Common myeloid progenitor, CD34-positive (primary cell): Measurements from ENCODE around the gene PROZ.
A peak's percentile ranks its signal among the peaks of the same experiment; 100 is the strongest.

ENCODE experiments used
- CTCF ChIA-PET: fragments of 350-600 bp; sonication (Branson Sonifier 250); formaldehyde crosslinking; loops from one replicate; lab custom pipeline; 2021; ENCODE audit warnings: antibody characterized with exemption; lab: Charles Lee
- POLR2A ChIA-PET: fragments of 350-600 bp; sonication (Branson Sonifier 250); formaldehyde crosslinking; loops from one replicate; lab custom pipeline; 2021; ENCODE audit warnings: antibody characterized with exemption; lab: Charles Lee
- DNase-seq, 3 donors: peaks; one replicate each; pipeline versions ENCODE4 v3.0.0 to v3.0.0-alpha.2; 2013
- H3K27ac ChIP-seq, 2 experiments: 1 replicate in 1 of 2; 2 replicates in 1 of 2; pipeline ENCODE4 v1.7.0; 2013; ENCODE audit warnings: inconsistent platforms in 2 of 2, low read length in 2 of 2, mild to moderate bottlenecking in 2 of 2, low read depth in 1 of 2, moderate library complexity in 1 of 2; ENCODE audit not compliant: severe bottlenecking in 2 of 2, insufficient read depth in 1 of 2, poor library complexity in 1 of 2
- H3K27me3 ChIP-seq, 5 experiments: replicated peaks in 2 of 5; 1 replicate in 3 of 5; 2 replicates in 2 of 5; pipeline versions ENCODE4 v1.6.1 to v1.7.0; 2013; ENCODE audit warnings: low read length in 4 of 5, mild to moderate bottlenecking in 2 of 5, moderate library complexity in 2 of 5, inconsistent platforms in 1 of 5; ENCODE audit not compliant: insufficient read depth in 5 of 5, control insufficient read depth in 4 of 5
- H3K36me3 ChIP-seq, 4 experiments: 1 replicate in 2 of 4; 2 replicates in 2 of 4; pipeline versions ENCODE4 v1.6.1 to v1.7.0; 2013; ENCODE audit warnings: low read length in 3 of 4, control low read depth in 1 of 4, mild to moderate bottlenecking in 1 of 4; ENCODE audit not compliant: control insufficient read depth in 4 of 4, insufficient read depth in 4 of 4
- H3K4me1 ChIP-seq, 4 experiments: 1 replicate in 3 of 4; 2 replicates in 1 of 4; pipeline versions ENCODE4 v1.6.1 to v1.7.1; 2013; ENCODE audit warnings: low read length in 3 of 4, mild to moderate bottlenecking in 3 of 4, control low read depth in 1 of 4, inconsistent platforms in 1 of 4, moderate library complexity in 1 of 4; ENCODE audit not compliant: control insufficient read depth in 4 of 4, insufficient read depth in 4 of 4; ENCODE audit errors: control extremely low read depth in 1 of 4
- H3K4me3 ChIP-seq, 7 experiments: 1 replicate in 4 of 7; 2 replicates in 3 of 7; pipeline versions ENCODE4 v1.5.1 to v1.7.0; 2013; ENCODE audit warnings: mild to moderate bottlenecking in 7 of 7, low read length in 6 of 7, moderate library complexity in 6 of 7, inconsistent platforms in 2 of 7, low read depth in 2 of 7, control low read depth in 1 of 7; ENCODE audit not compliant: insufficient read depth in 4 of 7, control insufficient read depth in 1 of 7; ENCODE audit errors: extremely low read depth in 1 of 7
- H3K9me3 ChIP-seq, 5 experiments: 1 replicate in 4 of 5; 2 replicates in 1 of 5; pipeline versions ENCODE4 v1.6.1 to v1.7.1; 2013; ENCODE audit warnings: low read length in 4 of 5, mild to moderate bottlenecking in 2 of 5, inconsistent platforms in 1 of 5, low read depth in 1 of 5, moderate library complexity in 1 of 5; ENCODE audit not compliant: control insufficient read depth in 4 of 5, insufficient read depth in 2 of 5; ENCODE audit errors: control extremely low read depth in 1 of 5
- WGBS: methylation state at CpG from one replicate; pipeline ENCODE4 v1.1.5; 2013; ENCODE audit not compliant: insufficient coverage; 5-methylcytosine and 5-hydroxymethylcytosine counted together

Gene PROZ

DNA sequence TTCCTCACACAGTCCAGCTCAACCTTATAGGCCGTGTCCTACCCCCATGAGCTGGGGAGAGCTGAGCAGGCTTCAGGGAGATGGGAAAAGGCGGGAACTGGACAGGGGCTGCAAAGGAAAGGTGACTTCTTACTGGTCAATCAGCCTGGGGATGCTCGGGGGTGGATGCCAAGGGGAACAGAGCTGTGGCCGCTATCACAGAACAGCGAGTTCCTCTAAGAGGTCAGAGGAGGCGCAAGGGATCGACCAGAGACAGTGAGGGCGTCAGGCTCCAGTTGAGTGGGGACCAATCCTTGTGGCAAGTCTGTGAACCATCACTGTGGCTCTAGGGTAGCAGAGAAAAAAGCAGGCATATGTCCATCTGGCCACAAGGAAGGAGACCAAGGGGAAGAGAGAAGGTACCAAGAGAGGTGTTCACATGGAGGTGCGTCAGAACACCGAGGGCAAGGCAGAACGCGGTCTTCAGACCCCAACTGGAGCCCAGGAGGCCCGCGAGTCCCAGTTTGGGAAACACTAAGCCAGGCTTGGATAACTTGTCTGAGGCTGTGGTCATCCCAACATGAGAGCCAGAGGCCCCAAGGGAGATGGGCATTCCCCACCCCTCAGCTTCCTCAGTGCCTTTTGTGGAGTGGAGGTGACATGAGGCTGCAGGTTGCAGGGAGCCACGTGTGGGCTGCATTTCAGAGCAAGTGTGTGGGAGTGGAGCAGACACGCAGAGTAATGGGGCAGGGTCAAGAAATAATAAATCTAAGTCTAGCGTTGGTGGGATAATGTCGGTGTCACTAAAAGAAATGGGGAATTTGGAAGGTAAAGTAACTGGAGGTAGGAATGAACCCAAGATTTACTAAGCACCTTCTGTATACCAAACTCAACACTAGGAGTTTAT lies 31.9 kb upstream of the PROZ start:
- H3K27ac ChIP-seq, result no peak overlapping the region
- peaks cover 0 to 35% (median 11%) of the 10 kb centered on the region in 5 experiments for H3K27me3 ChIP-seq
- WGBS, result 93% methylated on average over 15 of the region's 18 CpGs
- no peak overlapping the region for H3K4me3 ChIP-seq
- peaks cover 0 to 9% (median 4%) of the 10 kb centered on the region in 4 experiments for H3K4me1 ChIP-seq
- POLR2A ChIA-PET, result no interaction called here
- no peaks in the 10 kb centered on the region for H3K36me3 ChIP-seq
- CTCF ChIA-PET, result interaction anchor here (0.9 kb wide), 1 partner anchor 10 kb away, joined by 4 read pairs; no protein-coding TSS in a partner anchor
- peaks cover 0 to 4% (median 0%) of the 10 kb centered on the region in 5 experiments for H3K9me3 ChIP-seq
- DNase-seq, result no peak

DNA sequence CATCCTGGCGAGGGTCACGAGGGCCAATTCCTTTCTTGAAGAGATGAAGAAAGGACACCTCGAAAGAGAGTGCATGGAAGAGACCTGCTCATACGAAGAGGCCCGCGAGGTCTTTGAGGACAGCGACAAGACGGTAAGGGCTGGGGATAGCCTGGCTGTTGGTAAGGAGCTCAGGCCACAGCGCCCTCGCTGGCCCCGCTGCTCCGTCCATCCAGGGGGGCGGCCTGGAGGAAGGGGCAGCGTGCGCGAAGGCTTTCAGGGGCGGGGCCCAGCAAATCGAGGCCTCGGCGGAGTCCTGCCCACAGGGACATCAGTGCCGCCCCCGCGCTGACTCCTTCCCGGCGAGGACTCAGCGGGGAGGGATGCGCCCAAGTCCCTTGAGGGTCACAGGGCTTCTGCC lies 29.0 kb upstream of the PROZ start:
- ChIA-PET CTCF (no interaction called here), POLR2A (no interaction called here)
- Histone ChIP-seq H3K27me3 (peaks cover 2 to 44% (median 11%) of the 10 kb centered on the region in 5 experiments), H3K4me1 (peaks cover 0 to 9% (median 4%) of the 10 kb centered on the region in 4 experiments), H3K4me3 (peak overlapping the region in 4 of 7 experiments; percentile 46 to 62 (median 56)), H3K9me3 (peaks cover 0 to 7% (median 0%) of the 10 kb centered on the region in 5 experiments), H3K27ac (no peak overlapping the region), H3K36me3 (no peaks in the 10 kb centered on the region)
- DNase-seq, result no peak
- WGBS, result 67% methylated on average over 15 of the region's 27 CpGs

DNA sequence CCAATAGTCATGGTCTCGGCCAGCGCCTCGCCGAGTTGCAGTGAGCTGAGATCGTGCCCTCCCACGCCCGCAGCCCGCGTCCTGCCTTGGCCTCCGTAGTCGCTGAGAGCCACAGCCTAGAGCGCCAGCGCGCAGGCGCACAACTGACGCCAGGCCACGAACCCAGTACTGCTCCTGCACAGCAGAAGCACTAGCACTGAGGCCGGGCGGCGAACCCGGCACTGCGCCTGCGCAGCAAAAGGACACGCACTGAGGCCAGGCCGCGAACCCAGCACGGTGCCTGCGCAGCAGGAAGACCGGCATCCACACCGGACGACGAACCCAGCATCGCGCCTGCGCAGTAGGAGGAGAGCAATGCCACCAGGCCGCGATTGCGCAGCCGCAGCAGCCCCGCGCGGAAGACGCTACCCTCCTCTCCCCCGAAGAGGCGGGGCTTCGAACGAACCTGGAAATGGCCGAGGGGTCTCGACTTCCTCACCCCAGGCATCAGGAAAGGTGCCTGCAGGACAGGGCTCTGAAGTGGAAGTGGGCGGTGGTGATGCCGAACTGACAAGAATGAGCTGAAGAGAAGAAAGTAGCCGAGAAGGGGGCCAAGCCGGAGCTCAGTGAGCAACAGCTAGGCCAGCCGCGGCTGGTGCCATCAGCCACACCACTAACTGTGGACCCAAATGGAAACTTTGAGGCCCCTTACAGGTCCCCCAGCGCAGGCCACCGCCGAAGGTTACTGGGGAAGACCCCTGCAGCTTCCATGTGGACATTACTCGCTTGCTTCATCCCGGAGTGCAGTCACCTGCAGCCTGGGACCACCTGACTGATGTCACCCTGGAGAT lies 28.3 kb upstream of the PROZ start:
- Histone ChIP-seq H3K4me1 (peaks cover 0 to 9% (median 4%) of the 10 kb centered on the region in 4 experiments), H3K36me3 (no peaks in the 10 kb centered on the region), H3K27me3 (peaks cover 2 to 44% (median 11%) of the 10 kb centered on the region in 5 experiments), H3K4me3 (peak overlapping the region in 6 of 7 experiments; percentile 15 to 62 (median 50)), H3K27ac (no peak overlapping the region), H3K9me3 (peaks cover 0 to 8% (median 0%) of the 10 kb centered on the region in 5 experiments)
- ChIA-PET POLR2A (no interaction called here), CTCF (no interaction called here)
- DNase-seq, result peak; percentile 27 to 49 (median 49)
- 38% methylated on average over 50 of the region's 60 CpGs for WGBS

DNA sequence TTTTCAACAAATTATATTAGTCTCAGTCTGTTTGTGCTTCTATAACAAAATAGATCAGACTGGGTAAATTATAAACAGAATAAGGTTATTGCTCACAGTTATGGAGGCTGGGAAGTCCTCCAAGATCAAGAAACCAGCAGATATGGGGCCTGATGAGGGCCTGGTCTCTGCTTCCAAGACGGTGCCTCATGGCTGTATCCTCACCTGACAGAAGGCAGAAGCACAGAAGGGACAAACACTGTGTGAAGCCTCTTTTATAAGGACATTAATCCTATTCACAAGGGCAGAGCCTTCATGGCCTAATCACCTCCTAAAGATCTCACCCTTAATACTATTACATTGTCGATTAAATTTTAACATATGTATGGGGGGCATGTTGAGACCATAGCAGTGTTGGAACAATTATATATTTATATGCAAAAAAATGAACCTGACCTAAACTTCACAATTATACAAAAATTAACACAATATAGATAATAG lies 23.1 kb upstream of the PROZ start:
- POLR2A ChIA-PET, result no interaction called here
- CTCF ChIA-PET, result no interaction called here
- Histone ChIP-seq H3K9me3 (peaks cover 0 to 4% (median 0%) of the 10 kb centered on the region in 5 experiments), H3K4me3 (no peak overlapping the region), H3K4me1 (no peaks in the 10 kb centered on the region), H3K27me3 (peaks cover 3 to 28% (median 13%) of the 10 kb centered on the region in 5 experiments), H3K27ac (no peak overlapping the region), H3K36me3 (no peaks in the 10 kb centered on the region)
- DNase-seq, result no peak
- WGBS, result 93% methylated on average over 1 of the region's 2 CpGs

DNA sequence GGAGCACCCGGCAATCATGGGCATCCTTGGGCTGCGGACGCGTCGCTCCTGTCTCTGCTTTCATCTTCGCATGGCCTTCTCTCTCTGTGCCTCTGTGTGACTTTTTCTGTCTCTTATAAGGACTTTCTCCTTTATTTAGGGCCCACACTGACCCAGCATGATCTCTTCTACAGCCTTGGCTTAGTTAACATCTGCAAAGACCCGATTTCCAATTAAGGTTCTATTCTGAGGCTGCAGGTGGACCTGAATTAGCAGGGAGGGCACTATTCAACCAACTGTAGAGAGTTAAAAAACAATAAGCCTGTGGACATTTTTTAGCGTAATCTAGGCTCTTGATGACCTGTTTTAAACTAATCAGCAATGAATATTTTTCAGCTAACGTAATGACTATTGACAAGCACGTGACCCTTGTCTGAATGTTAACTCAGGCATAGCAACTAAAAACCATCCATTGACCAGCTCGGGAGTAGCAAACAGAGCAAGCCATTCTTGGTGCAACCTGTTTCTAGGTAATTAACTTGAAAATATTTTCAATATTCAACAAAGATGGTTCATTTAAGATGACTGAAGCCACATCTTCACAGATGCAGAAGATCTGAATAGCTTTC lies 20.7 kb upstream of the PROZ start:
- ChIA-PET POLR2A (no interaction called here), CTCF (interaction anchor here (0.9 to 2.0 kb wide), 2 partner anchors 9 to 110 kb away, joined by 3 to 5 read pairs; no protein-coding TSS in a partner anchor)
- Histone ChIP-seq H3K36me3 (no peaks in the 10 kb centered on the region), H3K4me3 (no peak overlapping the region), H3K27ac (no peak overlapping the region), H3K27me3 (peaks cover 0 to 8% (median 4%) of the 10 kb centered on the region in 5 experiments), H3K4me1 (no peaks in the 10 kb centered on the region), H3K9me3 (peaks cover 0 to 4% (median 0%) of the 10 kb centered on the region in 5 experiments)
- 82% methylated on average over 7 of the region's 11 CpGs for WGBS
- DNase-seq, result no peak

DNA sequence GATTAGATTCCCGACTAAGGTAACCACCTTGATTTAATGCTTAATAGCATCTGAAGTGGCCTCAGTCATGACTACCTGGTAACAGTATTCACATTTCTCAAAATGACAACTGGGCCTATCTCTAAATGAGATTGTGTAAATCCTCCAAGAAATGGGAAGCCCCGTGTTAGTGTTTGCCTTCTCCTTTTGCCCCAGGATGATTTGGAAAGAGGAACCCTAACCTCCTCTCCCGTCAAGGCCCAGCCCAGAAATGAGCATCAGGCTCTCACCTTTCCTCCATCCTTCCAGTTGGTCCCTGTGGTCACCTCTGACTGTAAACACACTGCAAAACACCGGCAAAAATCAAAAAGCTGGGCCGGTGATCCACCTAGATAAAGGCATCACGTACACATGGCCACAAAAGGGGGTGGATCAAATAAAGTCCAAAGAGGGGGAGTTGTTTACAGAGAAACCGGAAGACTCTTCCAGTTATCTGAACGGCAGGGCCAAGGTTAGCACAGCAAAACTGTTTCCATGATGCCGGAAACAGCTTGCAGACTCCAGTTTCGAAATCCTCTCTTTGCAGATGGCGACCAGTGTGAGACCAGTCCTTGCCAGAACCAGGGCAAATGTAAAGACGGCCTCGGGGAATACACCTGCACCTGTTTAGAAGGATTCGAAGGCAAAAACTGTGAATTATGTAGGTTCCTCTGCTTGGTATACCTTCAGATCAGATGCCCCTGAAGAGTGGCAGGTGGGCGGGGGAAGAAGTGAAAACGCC lies 19.5 kb upstream of the PROZ start:
- Histone ChIP-seq H3K36me3 (no peaks in the 10 kb centered on the region), H3K9me3 (peaks cover 0 to 4% (median 0%) of the 10 kb centered on the region in 5 experiments), H3K27me3 (peaks cover 0 to 8% (median 4%) of the 10 kb centered on the region in 5 experiments), H3K27ac (no peak overlapping the region), H3K4me1 (no peaks in the 10 kb centered on the region), H3K4me3 (no peak overlapping the region)
- ChIA-PET POLR2A (no interaction called here), CTCF (no interaction called here)
- 89% methylated on average over 15 of the region's 16 CpGs for WGBS
- DNase-seq, result no peak
